HG02571 (cell line): Measurements from ENCODE around the gene INS.
"Not testable (repeated sequence)": the region's sequence is repeated elsewhere in the genome, so short reads cannot be mapped to it uniquely, and the experiment has no call there.

Experiments used
- ATAC-seq: cut with Tn5 transposase; IDR thresholded peaks from one replicate; pipeline ENCODE4 v1.9.1; 2021; ENCODE audit warnings: mild to moderate bottlenecking, moderate library complexity; ENCODE audit not compliant: unreplicated experiment

INS gene

GRCh38 chr11:2135648-2136201 is 25.3 kb downstream of the INS start:
- ATAC-seq = no peak

GRCh38 chr11:2135018-2135569 is 25.9 kb downstream of the INS start:
- no peak for ATAC-seq

GRCh38 chr11:2134022-2135010 is 26.7 kb downstream of the INS start:
- ATAC-seq = no peak

- no peak for ATAC-seq
These were observed 27.6 kb downstream of the INS start for GRCh38 chr11:2133241-2134021.

- ATAC-seq = no peak
These were observed 28.2 kb downstream of the INS start for GRCh38 chr11:2132874-2133240.

GRCh38 chr11:2132246-2132645 is 28.8 kb downstream of the INS start:
- no peak for ATAC-seq

- no peak for ATAC-seq
These were observed 29.4 kb downstream of the INS start for GRCh38 chr11:2131371-2132236.

GRCh38 chr11:2130881-2131352 is 30.1 kb downstream of the INS start:
- no peak for ATAC-seq

GRCh38 chr11:2129699-2130366 is 31.2 kb downstream of the INS start:
- ATAC-seq = no peak

GRCh38 chr11:2129308-2129698 is 31.7 kb downstream of the INS start:
- ATAC-seq = no peak

GRCh38 chr11:2128511-2129307 is 32.3 kb downstream of the INS start:
- no peak for ATAC-seq

- no peak for ATAC-seq
These were observed 32.9 kb downstream of the INS start for GRCh38 chr11:2128130-2128510.

- ATAC-seq = no peak
These were observed 33.4 kb downstream of the INS start for GRCh38 chr11:2127482-2128129.

GRCh38 chr11:2126520-2127085 is 34.4 kb downstream of the INS start:
- ATAC-seq = no peak

GRCh38 chr11:2124736-2125484 is 36.1 kb downstream of the INS start:
- ATAC-seq = not testable (repeated sequence)

GRCh38 chr11:2123628-2123960 is 37.4 kb downstream of the INS start:
- ATAC-seq = no peak

- no peak for ATAC-seq
These were observed 37.9 kb downstream of the INS start for GRCh38 chr11:2122907-2123627.
